Central memory CD8-positive, alpha-beta T cell (primary cell): ENCODE measurements around the gene PRADC1.

Source experiments
- ATAC-seq: fragments of 150-1000 bp; cut with Tn5 transposase; replicated peaks from 2 replicates; pipeline ENCODE4 v1.10.0; 2022; ENCODE audit warnings: mild to moderate bottlenecking, moderate FRiP score, moderate number of reproducible peaks; ENCODE audit not compliant: poor library complexity, severe bottlenecking; ENCODE audit errors: extremely low read depth
- DNase-seq, 2 donors: peaks; one replicate each; pipeline ENCODE4 v3.0.0; 2021; ENCODE audit warnings: low spot score in 2 of 2
- H3K27ac Mint-ChIP-seq: one replicate; pipeline ENCODE4 v1.8.0; 2022; ENCODE audit warnings: low read depth, mild to moderate bottlenecking, moderate library complexity, mixed read lengths
- H3K27me3 Mint-ChIP-seq: one replicate; pipeline ENCODE4 v1.8.0; 2022; ENCODE audit warnings: mixed read lengths
- H3K36me3 Mint-ChIP-seq: one replicate; pipeline ENCODE4 v1.8.0; 2022; ENCODE audit warnings: mild to moderate bottlenecking, moderate library complexity, mixed read lengths; ENCODE audit not compliant: insufficient read depth
- H3K4me1 Mint-ChIP-seq: one replicate; pipeline ENCODE4 v1.8.0; 2022; ENCODE audit warnings: mixed read lengths
- H3K4me3 Mint-ChIP-seq: one replicate; pipeline ENCODE4 v1.8.0; 2022; ENCODE audit warnings: mild to moderate bottlenecking, moderate library complexity, mixed read lengths
- H3K9me3 Mint-ChIP-seq: one replicate; pipeline ENCODE4 v1.8.0; 2022; ENCODE audit warnings: mixed read lengths

PRADC1 gene

DNA sequence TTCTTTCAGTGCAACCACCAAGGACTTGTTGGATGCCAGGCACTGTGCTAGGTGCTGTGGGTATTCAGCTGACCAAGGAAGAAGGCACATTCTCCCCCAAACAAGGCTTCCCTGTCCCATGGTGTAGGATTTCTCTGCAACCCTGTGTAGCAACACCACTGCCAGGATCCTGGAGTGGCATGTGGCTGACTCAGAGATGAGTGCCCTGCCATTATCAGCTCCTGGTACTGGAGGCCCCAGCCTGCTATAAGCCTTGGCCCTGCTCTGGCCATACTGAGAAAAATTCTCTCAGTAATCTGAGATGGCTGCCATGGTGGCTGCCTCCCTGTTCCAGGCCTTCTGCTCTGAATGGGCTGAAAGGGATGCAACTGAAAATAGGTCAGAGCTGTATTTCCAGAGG, 14.7 kb downstream of the PRADC1 start:
- peaks cover 8% of the 10 kb centered on the region for H3K36me3 Mint-ChIP-seq
- DNase-seq, result no peak
- peaks cover 25% of the 10 kb centered on the region for H3K4me1 Mint-ChIP-seq
- no peak overlapping the region for H3K27ac Mint-ChIP-seq
- no peaks in the 10 kb centered on the region for H3K9me3 Mint-ChIP-seq
- no peak overlapping the region for H3K4me3 Mint-ChIP-seq
- no peak for ATAC-seq
- no peaks in the 10 kb centered on the region for H3K27me3 Mint-ChIP-seq

DNA sequence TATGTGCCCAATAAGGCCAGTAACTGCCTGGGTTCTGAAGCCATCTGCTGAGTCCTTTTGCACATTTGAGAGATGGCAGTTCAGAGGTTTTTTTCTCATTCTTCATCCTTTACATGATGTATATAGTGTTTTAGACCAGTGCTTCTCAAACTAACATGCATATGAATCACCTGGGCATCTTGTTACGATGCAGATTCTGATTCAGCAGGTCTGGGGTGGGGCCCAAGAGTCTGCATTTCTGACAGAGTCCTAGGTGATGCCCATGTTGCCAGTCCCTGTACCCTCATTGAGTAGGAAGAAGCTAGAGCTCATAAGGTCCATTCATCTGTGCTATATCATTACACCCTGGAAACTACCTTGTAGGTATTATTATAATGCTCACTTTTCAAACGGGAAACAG, 15.2 kb downstream of the PRADC1 start:
- Mint-ChIP-seq H3K4me1 (peaks cover 29% of the 10 kb centered on the region), H3K27me3 (no peaks in the 10 kb centered on the region), H3K4me3 (no peak overlapping the region), H3K9me3 (no peaks in the 10 kb centered on the region), H3K27ac (no peak overlapping the region), H3K36me3 (peaks cover 6% of the 10 kb centered on the region)
- ATAC-seq (no peak), DNase-seq (no peak)

DNA sequence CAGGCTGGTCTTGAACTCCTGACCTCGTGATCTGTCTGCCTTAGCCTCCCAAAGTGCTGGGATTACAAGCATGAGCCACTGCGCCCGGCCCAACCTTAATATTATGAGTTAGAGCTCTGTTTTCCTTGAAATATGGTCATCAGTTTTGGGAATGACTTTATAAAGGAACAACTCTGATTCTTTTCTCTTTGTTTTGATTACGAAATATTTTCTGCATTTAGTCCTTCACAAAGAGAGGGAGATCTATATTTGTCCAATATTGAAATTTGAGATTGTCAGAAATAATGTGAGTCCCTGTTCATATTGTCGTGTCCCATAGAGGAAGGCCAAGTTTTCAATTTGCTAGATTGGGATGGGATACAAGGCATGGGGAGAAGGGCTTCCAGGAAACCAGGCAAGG, 15.9 kb downstream of the PRADC1 start:
- Mint-ChIP-seq H3K36me3 (peaks cover 6% of the 10 kb centered on the region), H3K9me3 (no peaks in the 10 kb centered on the region), H3K27ac (no peak overlapping the region), H3K27me3 (no peaks in the 10 kb centered on the region), H3K4me1 (peaks cover 29% of the 10 kb centered on the region), H3K4me3 (no peak overlapping the region)
- no peak for DNase-seq
- no peak for ATAC-seq

DNA sequence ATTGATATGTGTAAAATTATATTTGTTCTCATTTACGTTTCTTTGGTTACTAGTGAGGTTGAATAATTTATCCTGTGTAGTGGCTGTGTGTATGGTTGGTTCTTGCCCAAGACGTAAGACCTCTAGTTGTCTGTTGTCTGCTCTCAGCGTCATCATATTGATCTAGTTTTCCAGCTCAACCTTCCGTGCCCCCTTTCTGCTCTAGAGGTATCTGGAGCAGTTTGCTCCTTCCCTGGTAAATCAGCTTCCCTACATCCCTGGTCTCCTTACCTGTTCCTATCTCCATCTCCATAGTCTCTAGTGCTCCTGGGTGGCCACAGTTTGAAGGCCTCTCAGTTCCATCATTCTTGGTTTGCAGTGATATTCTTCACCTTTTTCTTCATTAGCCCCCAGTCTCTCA, 17.8 kb downstream of the PRADC1 start:
- ATAC-seq (no peak), DNase-seq (no peak)
- Mint-ChIP-seq H3K27ac (peak overlapping the region; percentile 32), H3K4me1 (peaks cover 29% of the 10 kb centered on the region), H3K4me3 (peak overlapping the region; percentile 91), H3K27me3 (no peaks in the 10 kb centered on the region), H3K9me3 (no peaks in the 10 kb centered on the region), H3K36me3 (peaks cover 3% of the 10 kb centered on the region)

DNA sequence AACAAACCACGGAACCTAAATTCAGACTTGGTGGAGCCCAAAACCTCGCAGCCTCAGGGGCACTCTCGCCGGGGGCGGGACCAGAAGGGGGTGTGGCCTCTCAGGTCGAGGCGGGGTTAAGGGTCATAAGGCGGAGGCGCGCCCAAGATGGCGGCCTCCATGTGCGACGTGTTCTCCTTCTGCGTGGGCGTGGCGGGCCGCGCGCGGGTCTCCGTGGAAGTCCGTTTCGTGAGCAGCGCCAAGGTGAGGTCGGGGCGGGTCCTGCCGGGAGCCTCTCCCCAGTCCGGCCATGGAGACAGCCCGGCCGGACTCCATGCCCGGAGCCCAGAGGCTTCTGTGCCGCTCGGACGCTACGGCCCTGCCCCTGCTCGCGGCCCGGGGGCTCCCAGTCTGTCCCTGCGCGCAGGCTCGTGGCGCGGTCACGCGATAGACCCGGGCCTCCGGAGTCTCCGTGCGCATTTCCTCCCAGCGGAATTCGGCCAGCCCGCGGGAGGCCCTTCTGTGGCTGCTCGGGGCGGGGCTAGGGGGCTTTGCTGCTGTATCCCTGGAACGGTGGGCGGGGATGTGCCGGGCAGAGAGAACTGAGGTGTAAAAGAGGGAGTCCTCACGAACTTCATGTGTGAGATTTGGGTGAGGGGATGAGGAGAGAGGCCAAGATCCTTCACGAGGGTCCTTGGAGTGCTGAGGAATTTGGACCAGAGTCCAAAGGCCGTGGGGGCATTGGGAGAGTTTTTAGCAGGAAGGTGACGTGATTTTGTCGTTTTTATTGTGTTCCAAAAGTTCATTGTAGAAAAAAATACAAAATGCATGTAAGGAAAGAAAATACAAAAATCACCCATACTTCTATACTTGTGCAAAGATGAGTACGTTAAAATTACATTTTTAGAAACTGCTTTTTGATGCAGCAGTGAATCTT, 18.7 kb downstream of the PRADC1 start, which contains the start of gene SMYD5:
SMYD5 (plus strand) TSS at position 126 of the 916 bp plus-strand sequence; CDS start at position 148, 22 bp downstream.
- no peaks in the 10 kb centered on the region for H3K27me3 Mint-ChIP-seq
- ATAC-seq, result peak; percentile 96
- H3K4me3 Mint-ChIP-seq, result peak within 1 kb of the TSS; percentile 91
- peak; percentile 85 to 95 for DNase-seq
- peaks cover 3% of the 10 kb centered on the region for H3K36me3 Mint-ChIP-seq
- peak within 1 kb of the TSS; percentile 89 for H3K27ac Mint-ChIP-seq
- no peaks in the 10 kb centered on the region for H3K9me3 Mint-ChIP-seq
- peaks cover 29% of the 10 kb centered on the region for H3K4me1 Mint-ChIP-seq

DNA sequence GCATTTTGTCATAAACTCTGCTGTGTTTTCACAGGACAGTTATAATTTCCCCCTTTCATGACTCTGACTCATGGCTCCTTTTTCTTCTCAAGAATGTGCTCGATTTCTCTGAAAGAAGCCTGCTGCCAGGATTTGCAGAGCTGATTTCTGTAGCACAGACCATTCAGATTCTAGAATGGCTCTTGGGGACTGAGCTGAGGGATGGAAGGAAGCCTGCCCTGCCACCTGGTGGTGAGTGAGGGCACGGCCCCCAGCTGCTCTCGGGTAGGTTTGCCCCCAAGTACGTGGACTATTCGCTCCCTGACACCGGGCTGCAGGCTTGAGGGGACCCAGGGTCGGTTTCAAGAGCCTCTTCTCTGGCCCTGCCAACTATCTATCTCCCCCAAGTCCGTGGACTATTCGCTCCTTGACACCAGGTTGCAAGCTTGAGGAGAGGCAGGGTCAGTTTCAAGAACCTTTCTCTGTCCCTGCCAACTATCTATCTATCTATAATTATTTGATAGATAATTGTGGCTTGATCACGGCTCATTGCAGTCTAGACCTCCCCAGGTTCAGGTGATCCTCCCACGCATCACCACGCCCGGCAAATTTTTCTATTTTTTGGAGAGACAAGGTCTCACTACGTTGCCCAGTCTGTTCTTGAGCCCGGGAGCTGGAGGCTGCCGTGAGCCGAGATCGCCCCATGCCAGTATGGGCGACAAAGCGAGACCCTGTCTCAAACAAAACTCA, 20.4 kb downstream of the PRADC1 start:
- Mint-ChIP-seq H3K4me1 (peaks cover 29% of the 10 kb centered on the region), H3K27ac (no peak overlapping the region), H3K36me3 (peaks cover 2% of the 10 kb centered on the region), H3K27me3 (peaks cover 9% of the 10 kb centered on the region), H3K4me3 (peak overlapping the region; percentile 14), H3K9me3 (no peaks in the 10 kb centered on the region)
- DNase-seq (peak; percentile 56 to 66), ATAC-seq (peak; percentile 64)

DNA sequence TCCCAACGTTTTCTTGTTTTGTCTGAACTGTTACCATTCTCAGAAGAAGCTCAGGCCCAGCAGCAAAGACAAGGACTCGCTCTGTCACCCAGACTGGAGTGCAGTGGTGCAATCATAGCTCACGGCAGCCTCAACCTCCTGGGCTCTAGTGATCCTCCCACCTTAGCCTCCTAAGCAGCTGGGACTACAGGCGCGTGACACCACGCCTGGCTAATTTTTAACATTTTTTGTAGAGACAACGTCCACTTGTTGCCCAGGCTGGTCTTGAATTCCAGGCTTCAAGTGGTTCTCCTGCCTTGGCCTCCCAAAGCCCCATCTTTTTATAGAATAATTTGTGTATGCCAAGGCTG, 21.0 kb downstream of the PRADC1 start:
- Mint-ChIP-seq H3K4me1 (peaks cover 29% of the 10 kb centered on the region), H3K27ac (no peak overlapping the region), H3K36me3 (peaks cover 2% of the 10 kb centered on the region), H3K4me3 (no peak overlapping the region), H3K27me3 (peaks cover 13% of the 10 kb centered on the region), H3K9me3 (no peaks in the 10 kb centered on the region)
- DNase-seq, result no peak
- ATAC-seq, result no peak

DNA sequence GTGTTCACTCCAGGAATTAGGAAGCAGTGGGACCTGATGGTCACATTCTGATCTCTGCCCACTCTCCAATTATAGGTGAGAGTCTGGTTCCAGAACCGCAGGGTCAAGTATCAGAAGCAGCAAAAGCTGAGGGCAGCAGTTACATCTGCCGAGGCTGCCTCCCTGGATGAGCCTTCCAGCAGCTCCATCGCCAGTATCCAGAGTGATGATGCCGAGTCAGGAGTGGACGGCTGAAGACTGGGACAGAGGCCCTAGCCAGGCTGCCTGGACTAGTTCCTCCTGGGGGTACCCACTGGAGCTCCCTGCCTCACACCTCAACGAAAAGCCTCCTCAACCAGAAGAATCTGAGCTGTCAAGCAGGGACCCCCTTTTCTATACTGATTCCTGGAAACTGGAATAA, 22.3 kb downstream of the PRADC1 start:
- H3K27me3 Mint-ChIP-seq, result peaks cover 22% of the 10 kb centered on the region
- no peak overlapping the region for H3K4me3 Mint-ChIP-seq
- DNase-seq, result no peak
- peaks cover 27% of the 10 kb centered on the region for H3K4me1 Mint-ChIP-seq
- H3K27ac Mint-ChIP-seq, result no peak overlapping the region
- no peak for ATAC-seq
- no peaks in the 10 kb centered on the region for H3K9me3 Mint-ChIP-seq
- H3K36me3 Mint-ChIP-seq, result peaks cover 2% of the 10 kb centered on the region

DNA sequence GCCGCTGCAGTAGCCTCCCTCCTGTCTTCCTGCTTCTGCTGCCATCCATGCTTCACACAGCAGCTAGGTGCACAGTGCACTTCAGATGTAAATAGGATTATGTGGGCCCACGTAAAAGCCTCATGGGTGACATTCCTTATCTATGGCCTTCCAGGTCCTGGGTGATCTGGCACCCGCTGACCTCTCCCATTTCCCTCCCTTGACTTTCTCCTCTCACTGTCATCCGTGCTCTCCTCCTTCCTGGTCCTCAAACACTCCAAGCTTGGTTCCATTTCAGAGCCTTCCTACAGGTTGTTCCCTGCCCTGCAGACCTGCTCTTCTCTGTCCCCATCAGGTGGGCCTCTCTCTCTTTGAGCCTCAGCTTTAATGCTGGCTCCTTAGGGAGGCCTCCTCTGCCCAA, 23.0 kb downstream of the PRADC1 start:
- peaks cover 21% of the 10 kb centered on the region for H3K4me1 Mint-ChIP-seq
- H3K27me3 Mint-ChIP-seq, result peaks cover 29% of the 10 kb centered on the region
- ATAC-seq (no peak), DNase-seq (no peak)
- H3K27ac Mint-ChIP-seq, result no peak overlapping the region
- H3K36me3 Mint-ChIP-seq, result peaks cover 2% of the 10 kb centered on the region
- H3K4me3 Mint-ChIP-seq, result no peak overlapping the region
- no peaks in the 10 kb centered on the region for H3K9me3 Mint-ChIP-seq

DNA sequence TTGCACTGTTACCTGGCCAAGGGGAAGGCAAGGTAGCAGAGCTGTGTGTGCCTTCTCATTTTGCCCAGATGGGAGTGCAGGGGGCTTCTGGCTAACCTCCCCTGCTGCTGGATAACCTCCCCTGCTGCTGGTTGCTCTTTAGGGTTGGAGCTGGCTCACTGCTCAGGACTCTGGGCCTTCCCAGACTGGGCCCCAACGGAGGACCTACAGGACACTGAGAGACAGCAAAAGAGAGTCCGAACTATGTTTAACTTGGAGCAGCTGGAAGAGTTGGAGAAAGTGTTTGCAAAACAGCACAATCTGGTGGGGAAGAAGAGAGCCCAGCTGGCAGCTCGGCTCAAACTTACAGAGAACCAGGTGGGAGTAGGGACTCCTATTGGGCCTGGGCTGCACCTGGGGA, 24.8 kb downstream of the PRADC1 start:
- DNase-seq, result no peak
- Mint-ChIP-seq H3K27me3 (peaks cover 47% of the 10 kb centered on the region), H3K27ac (no peak overlapping the region), H3K4me3 (no peak overlapping the region), H3K36me3 (no peaks in the 10 kb centered on the region), H3K9me3 (no peaks in the 10 kb centered on the region), H3K4me1 (peaks cover 3% of the 10 kb centered on the region)
- ATAC-seq, result no peak

DNA sequence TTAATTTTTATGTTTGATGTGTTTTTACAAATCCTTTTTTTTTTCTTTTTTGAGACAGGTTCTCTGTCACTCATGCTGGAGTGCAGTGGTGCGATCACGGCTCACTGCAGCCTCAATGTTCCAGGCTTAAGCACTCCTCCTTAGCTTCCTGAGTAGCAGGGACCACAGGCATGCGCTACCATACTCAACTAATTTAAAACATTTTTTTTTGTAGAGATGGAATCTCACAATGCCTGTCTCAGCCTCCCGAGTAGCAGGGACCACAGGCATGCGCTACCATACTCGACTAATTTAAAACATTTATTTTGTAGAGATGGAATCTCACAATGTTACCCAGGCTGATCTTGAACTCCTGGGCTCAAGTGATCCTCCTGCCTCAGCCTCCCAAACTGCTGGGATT, 27.4 kb downstream of the PRADC1 start:
- Mint-ChIP-seq H3K27me3 (peaks cover 63% of the 10 kb centered on the region), H3K4me3 (no peak overlapping the region), H3K27ac (no peak overlapping the region), H3K36me3 (no peaks in the 10 kb centered on the region), H3K9me3 (no peaks in the 10 kb centered on the region), H3K4me1 (no peaks in the 10 kb centered on the region)
- ATAC-seq, result no peak
- DNase-seq, result no peak

DNA sequence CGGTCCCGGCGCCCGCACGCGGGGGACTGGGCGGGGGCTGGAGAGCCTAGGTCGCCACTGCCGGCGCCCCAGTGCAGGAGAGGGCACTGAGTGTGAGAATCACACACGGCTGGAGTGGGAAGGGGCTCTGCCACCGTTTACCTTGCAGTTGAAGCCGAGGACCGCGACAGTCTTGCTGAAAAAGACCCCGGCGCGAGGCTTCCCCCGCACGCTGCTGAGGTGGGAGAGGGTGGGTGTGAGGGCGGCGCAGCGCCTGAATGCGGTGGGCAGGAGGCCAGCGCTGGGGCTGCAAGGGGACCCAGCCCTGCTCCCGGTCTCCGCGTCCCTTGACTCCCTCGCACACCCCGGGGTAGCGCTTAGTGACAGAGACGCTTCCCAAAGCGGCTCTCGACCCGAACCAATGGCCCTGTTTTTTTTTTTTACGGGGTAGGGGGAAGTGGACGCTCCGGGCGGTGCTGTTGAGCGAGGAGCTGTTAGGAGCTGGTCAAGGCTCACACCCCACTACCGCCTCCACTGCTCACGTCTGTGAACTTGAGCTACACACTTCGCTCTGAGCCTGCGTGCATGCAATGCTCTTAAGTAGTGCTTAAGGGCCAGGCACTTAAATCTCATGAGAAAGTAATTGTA, 29.9 kb downstream of the PRADC1 start:
- Mint-ChIP-seq H3K9me3 (no peaks in the 10 kb centered on the region), H3K27ac (no peak overlapping the region), H3K36me3 (no peaks in the 10 kb centered on the region), H3K4me1 (no peaks in the 10 kb centered on the region), H3K4me3 (peak overlapping the region; percentile 31), H3K27me3 (peaks cover 78% of the 10 kb centered on the region)
- DNase-seq (no peak), ATAC-seq (no peak)
